GM12873 (cell line): ENCODE results near the gene GABRR1.

Experiments used
- TF ChIP-seq, protein P1 (sequence below): IDR thresholded peaks from 2 replicates; pipeline ENCODE4 v1.5.1; 2012; ENCODE audit warnings: low read depth, mild to moderate bottlenecking, moderate library complexity, low read length, control low read depth; ENCODE audit not compliant: insufficient read depth; ENCODE audit errors: missing control alignments

GABRR1 gene

DNA sequence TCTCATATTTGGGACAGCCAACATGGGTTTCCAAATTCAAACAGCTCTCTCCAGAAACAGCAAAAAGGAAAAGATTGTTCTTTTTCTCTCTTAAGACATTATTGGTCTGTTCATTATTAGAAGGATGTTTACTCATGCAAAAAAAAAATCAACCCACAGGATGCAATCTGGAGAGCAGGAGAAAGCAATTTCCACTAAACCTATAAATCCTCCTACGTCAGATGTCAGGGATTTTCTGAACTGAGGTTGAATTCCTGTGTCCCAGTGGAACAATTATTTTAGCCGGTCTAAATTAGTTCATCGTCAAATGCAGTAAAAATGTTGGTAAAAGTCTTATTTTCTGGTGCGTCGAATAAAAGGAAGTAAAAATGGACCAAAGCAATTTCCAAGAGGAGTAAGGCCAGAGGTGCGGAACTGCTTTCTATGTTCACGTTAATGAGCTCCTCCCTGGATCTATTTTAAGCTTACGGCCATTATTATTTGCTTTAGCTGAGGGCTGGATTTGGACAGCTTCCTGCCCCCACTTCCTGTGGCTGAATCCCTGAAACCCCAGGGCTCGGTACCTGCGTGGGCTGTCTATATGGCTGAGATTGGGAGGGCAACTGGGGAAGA lies at the start of gene GABRR1:
Gene GABRR1 (minus strand): TSS at position 60 of the 612 bp plus-strand sequence. CDS start 36 bp downstream, at position 24.
- TF ChIP-seq, protein P1, sequence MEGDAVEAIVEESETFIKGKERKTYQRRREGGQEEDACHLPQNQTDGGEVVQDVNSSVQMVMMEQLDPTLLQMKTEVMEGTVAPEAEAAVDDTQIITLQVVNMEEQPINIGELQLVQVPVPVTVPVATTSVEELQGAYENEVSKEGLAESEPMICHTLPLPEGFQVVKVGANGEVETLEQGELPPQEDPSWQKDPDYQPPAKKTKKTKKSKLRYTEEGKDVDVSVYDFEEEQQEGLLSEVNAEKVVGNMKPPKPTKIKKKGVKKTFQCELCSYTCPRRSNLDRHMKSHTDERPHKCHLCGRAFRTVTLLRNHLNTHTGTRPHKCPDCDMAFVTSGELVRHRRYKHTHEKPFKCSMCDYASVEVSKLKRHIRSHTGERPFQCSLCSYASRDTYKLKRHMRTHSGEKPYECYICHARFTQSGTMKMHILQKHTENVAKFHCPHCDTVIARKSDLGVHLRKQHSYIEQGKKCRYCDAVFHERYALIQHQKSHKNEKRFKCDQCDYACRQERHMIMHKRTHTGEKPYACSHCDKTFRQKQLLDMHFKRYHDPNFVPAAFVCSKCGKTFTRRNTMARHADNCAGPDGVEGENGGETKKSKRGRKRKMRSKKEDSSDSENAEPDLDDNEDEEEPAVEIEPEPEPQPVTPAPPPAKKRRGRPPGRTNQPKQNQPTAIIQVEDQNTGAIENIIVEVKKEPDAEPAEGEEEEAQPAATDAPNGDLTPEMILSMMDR, result no peak

DNA sequence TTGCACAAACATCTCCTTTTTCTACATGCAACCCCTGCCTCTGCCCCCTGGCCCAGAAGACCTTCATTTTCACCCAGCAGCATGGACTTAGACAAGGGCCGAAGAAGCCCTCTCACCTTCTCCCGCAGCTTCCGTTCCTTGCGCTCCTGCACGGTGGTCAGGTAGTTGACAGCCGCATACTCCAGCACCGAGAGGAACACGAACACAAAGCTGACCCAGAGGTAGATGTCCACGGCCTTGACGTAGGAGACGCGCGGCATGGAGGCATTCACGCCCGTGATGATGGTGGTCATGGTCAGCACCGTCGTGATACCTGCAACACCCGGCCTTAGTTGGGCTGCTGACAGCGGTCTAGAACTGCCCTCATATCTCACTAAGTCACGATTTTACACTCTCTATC lies 47.1 kb upstream of the GABRR1 start:
- TF ChIP-seq, protein P1, result no peak

DNA sequence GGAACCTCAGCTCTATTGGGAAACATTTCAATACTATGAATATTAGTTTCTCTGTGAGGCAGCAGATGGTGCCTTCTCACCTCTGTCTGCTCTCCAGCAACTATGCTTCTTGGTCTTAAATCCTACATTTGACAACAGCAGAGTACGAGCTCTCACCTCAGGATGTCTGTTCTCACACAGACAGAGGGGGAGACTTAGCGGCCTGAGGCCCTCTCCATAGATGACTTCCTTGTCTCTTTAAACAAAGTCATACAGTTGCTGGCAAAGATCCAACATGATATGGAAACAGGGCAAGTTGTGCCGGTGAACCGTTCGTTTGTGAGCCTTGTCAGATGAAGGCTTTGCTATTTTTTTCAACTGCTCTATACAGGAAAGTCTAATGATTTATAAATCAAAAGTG lies 43.7 kb upstream of the GABRR1 start:
- TF ChIP-seq, protein P1, result no peak

DNA sequence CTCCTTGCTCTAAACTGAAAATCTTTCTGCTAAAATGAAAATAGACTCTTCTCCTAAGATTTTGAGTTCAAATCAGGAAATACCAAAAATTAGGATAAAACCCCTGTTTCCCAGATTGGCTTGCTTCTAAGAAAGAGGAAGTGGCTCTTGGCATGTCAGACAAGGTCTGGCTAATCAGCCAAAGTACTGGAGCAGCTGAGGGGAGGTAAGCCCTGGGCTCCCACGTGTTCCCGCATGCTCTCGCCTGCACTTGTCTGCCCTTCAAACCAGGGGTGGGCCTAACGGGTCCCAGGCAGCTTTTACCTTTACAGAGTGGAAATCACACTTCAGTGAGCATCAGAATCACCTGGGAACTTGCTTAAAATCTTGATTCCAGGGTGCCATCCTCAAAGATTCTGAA lies 43.2 kb upstream of the GABRR1 start:
- TF ChIP-seq, protein P1, result no peak

DNA sequence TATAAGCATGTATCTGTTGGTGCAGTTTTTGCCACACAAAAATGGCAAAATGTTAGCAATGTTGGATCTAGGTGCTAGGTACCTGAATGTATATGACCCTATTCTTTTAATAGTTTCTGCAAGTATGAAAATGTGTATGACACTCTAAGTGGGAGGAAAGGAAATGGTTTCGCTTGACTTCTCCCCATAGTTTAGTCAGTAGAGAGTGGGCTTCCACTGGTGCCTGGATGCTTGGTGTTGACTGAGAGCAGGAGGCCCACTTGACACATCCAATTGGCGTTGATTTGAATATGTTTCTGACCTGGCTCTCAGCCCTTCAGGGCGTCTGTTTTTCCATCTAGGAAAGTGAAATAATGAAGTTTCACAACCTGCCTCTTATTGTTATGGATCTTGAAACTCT lies 41.8 kb upstream of the GABRR1 start:
- TF ChIP-seq, protein P1, result no peak

DNA sequence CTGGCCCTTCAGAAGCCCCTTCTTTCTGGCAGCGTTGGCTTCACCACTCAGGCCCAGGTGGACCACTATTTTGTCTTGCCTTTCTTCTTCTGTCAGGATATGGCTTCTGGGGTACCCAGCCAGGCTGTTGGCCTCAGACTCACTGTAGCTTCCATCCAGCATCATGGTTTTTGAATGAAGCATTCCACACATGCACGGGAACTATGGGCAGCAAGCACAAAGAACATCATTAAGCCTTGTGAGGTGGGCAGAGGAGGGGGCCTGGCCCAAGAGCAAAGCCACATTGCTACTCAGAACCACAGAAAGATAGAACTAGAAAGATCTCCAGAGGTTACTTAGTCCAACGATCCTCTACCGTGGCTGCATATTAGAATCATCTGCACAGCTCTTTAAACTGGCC lies 40.6 kb upstream of the GABRR1 start:
- TF ChIP-seq, protein P1, result no peak

DNA sequence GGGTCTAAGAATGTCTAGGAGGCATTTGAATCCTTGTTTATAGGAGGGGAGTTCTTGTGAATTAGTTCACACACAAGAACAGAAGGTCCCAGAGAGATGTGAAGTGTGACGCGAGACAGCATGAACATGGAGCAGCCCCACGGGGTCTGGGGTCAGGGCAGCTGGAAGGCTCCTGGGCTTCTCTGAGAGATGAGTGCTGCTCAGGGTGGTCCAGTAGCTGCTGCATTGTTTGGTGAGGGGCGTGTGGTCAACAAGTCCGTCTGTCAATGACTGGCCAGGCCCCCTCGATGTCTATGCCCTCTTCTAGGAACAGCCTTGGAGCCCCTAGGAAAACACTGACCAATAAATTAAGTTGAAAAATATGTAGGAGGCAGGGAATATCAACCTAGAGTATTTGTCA lies 40.2 kb upstream of the GABRR1 start:
- TF ChIP-seq, protein P1, result no peak
